GM12878 (cell line): ENCODE measurements around the gene CTSW. TPM values are rescaled to one million over a fixed set of nuclear protein-coding genes. Genes with fewer than 3 reads are reported as not detected.
A peak's percentile ranks its signal among the peaks of the same experiment; 100 is the strongest.

Experiments used
- ATAC-seq: fragments of 200-7000 bp; cut with Tn5 transposase; 3 replicates; pipeline ENCODE4 v1.9.1; 2020; ENCODE audit warnings: mild to moderate bottlenecking, moderate library complexity
- BruUV-seq: library from RNA; stranded (reverse); fragments of 400-500 nt; replicated peaks from 2 replicates; lab custom pipeline; 2021; lab: Mats Ljungman, UMichigan
- CTCF ChIA-PET: fragments of 300-600 bp; sonication (Branson Sonifier 250); formaldehyde crosslinking; extraction: SDS; loops from one replicate; lab custom pipeline; 2021; ENCODE audit warnings: inconsistent platforms; lab: Yijun Ruan, JAX
- POLR2A ChIA-PET: fragments of 350-600 bp; formaldehyde crosslinking; extraction: SDS; loops from one replicate; lab custom pipeline; 2021; ENCODE audit warnings: inconsistent platforms; lab: Charles Lee
- RAD21 ChIA-PET: fragments of 300-600 bp; sonication (Branson Sonifier 250); formaldehyde crosslinking; loops from one replicate; lab custom pipeline; 2023; ENCODE audit warnings: antibody characterized with exemption; ENCODE audit not compliant: unreplicated experiment; lab: Charles Lee
- SMC1A ChIA-PET: fragments of 300-600 bp; sonication (Branson Sonifier 250); formaldehyde crosslinking; loops from one replicate; lab custom pipeline; 2023; ENCODE audit not compliant: unreplicated experiment, uncharacterized antibody; lab: Charles Lee
- DNase-seq: peaks from one replicate; pipeline ENCODE4 v3.0.0-alpha.2; 2011; ENCODE audit warnings: low read depth, low spot score
- FAIRE-seq: peaks from 3 replicates; lab custom pipeline; 2011; peaks lifted over from hg19 to GRCh38; lab: Jason Lieb, UNC
- H2AFZ ChIP-seq: 2 replicates; pipeline ENCODE4 v1.6.0; 2011; ENCODE audit warnings: low read depth, low read length, control low read depth; ENCODE audit not compliant: control insufficient read depth
- H3K27ac ChIP-seq: 2 replicates; pipeline ENCODE4 v1.5.1; 2011; ENCODE audit warnings: control low read depth; ENCODE audit not compliant: control insufficient read depth, insufficient read depth
- H3K27me3 ChIP-seq, 2 experiments: replicated peaks in 1 of 2; 2 replicates each; pipeline versions ENCODE4 v1.6.0 to v1.6.1; 2011; ENCODE audit warnings: low read length in 1 of 2; ENCODE audit not compliant: control insufficient read depth in 2 of 2, insufficient read depth in 2 of 2
- H3K36me3 ChIP-seq, 2 experiments: 2 replicates each; pipeline ENCODE4 v1.5.1; 2011; ENCODE audit warnings: low read length in 1 of 2; ENCODE audit not compliant: control insufficient read depth in 2 of 2, insufficient read depth in 2 of 2
- H3K4me1 ChIP-seq: 2 replicates; pipeline ENCODE4 v1.6.1; 2011; ENCODE audit warnings: mild to moderate bottlenecking, low read length, moderate library complexity, mixed read lengths; ENCODE audit not compliant: control insufficient read depth, insufficient read depth
- H3K4me2 ChIP-seq: 2 replicates; pipeline ENCODE4 v1.6.0; 2011; ENCODE audit warnings: control low read depth; ENCODE audit not compliant: control insufficient read depth, insufficient read depth
- H3K4me3 ChIP-seq: fragments of 200-600 bp; sonication (generic); 2 replicates; pipeline ENCODE4 v1.5.1; 2016
- H3K79me2 ChIP-seq: 2 replicates; pipeline ENCODE4 v1.6.0; 2011; ENCODE audit warnings: low read length; ENCODE audit not compliant: control insufficient read depth, insufficient read depth
- H3K9ac ChIP-seq: 2 replicates; pipeline ENCODE4 v1.8.0; 2011; ENCODE audit warnings: low read length, control low read depth, mixed read lengths; ENCODE audit not compliant: control insufficient read depth, insufficient read depth
- H3K9me3 ChIP-seq: replicated peaks from 3 replicates; pipeline ENCODE4 v1.5.1; 2011; ENCODE audit warnings: mild to moderate bottlenecking, low read length; ENCODE audit not compliant: control insufficient read depth, insufficient read depth
- H4K20me1 ChIP-seq: 2 replicates; pipeline ENCODE4 v1.6.0; 2011; ENCODE audit not compliant: control insufficient read depth, insufficient read depth
- CTCF ChIP-seq, 3 experiments: IDR thresholded peaks in 2 of 3; conservative IDR thresholded peaks in 1 of 3; 2 replicates each; pipeline ENCODE4 v1.5.1; 2011; ENCODE audit warnings: low read depth in 3 of 3, low read length in 3 of 3, mild to moderate bottlenecking in 3 of 3, control low read depth in 2 of 3, moderate library complexity in 2 of 3, inconsistent platforms in 1 of 3, mixed read lengths in 1 of 3; ENCODE audit not compliant: control insufficient read depth in 2 of 3, insufficient read depth in 1 of 3; ENCODE audit errors: extremely low read depth in 1 of 3
- RAD21 ChIP-seq: IDR thresholded peaks from 2 replicates; pipeline ENCODE4 v1.6.1; 2011; ENCODE audit warnings: mild to moderate bottlenecking, low read depth, low read length, moderate library complexity; ENCODE audit not compliant: insufficient read depth
- ZNF384 ChIP-seq: IDR thresholded peaks from 2 replicates; pipeline ENCODE4 v1.6.1; 2012; ENCODE audit warnings: low read depth, mild to moderate bottlenecking, low read length, improper control_type of control experiment, borderline replicate concordance
- WGBS: methylation state at CpG from one replicate; pipeline ENCODE4 v1.1.6; 2016; ENCODE audit warnings: low lambda C conversion rate; ENCODE audit not compliant: insufficient replicate concordance, insufficient coverage; ENCODE audit errors: missing lambda C conversion rate; 5-methylcytosine and 5-hydroxymethylcytosine counted together
- in situ Hi-C: fragments of 300-500 bp; cut with MboI; formaldehyde crosslinking; loops from 9 replicates; pipeline ENCODE4 v1.14.3; 2018; ENCODE audit warnings: mixed read lengths
- intact Hi-C: fragments of 100-400 bp; cut with micrococcal nuclease; formaldehyde crosslinking; loops from one replicate; pipeline ENCODE4 v1.14.2; 2022; ENCODE audit not compliant: unreplicated experiment
- polyA plus RNA-seq, 11 experiments: library from polyadenylated mRNA; depleted of rRNA in 4 of 11; unstranded in 6 of 11; stranded (reverse) in 5 of 11; fragments of >200 nt; fragmentation: Nextera tagmentation in 4 of 11; fragmentation: Illumina TruSeq in 1 of 11; extraction: Ambion mirVana in 4 of 11; extraction: Trizol in 1 of 11; gene quantifications; 1 replicate in 1 of 11; 2 replicates in 10 of 11; pipeline versions ENCODE4 v1.2.1 to v1.2.3, GENCODE V29; 2011 to 2016; ENCODE audit warnings: inconsistent platforms in 2 of 11, missing spikeins in 2 of 11, low read depth in 1 of 11
- total RNA-seq, 4 experiments: library from RNA; depleted of rRNA in 3 of 4; stranded (reverse); fragments of >200 nt in 3 of 4; fragmentation: Illumina TruSeq in 1 of 4; extraction: Trizol in 1 of 4; gene quantifications; 2 replicates each; pipeline versions ENCODE4 v1.2.1 to v1.2.3, GENCODE V29; 2013 to 2021

CTSW gene
- total and polyA plus RNA-seq, 10 of the 15 experiments (the other 5 are each of a cell fraction or from before 2014, with no cell fraction given) = 0.53 to 12.0 (median 1.7) TPM

GRCh38 chr11:65931773-65932557, 52.3 kb downstream of the CTSW start:
- FAIRE-seq (no peak), DNase-seq (no peak)
- CTCF ChIA-PET = interaction anchor here (1.1 to 3.1 kb wide), 6 partner anchors 10 to 47 kb away, joined by 3 to 16 read pairs (median 8); partner anchors contain the start of genes CCDC85B and FIBP
- RAD21 ChIA-PET = interaction anchor here (1.3 to 2.2 kb wide), 2 partner anchors 12 to 47 kb away, joined by 3 to 8 read pairs; no protein-coding TSS in a partner anchor
- peaks cover 20% of the 10 kb centered on the region for H3K4me1 ChIP-seq
- H3K36me3 ChIP-seq = no peaks in the 10 kb centered on the region
- H3K79me2 ChIP-seq = no peaks in the 10 kb centered on the region
- 68% methylated on average over 13 of the region's 13 CpGs for WGBS
- SMC1A ChIA-PET = interaction anchor here (1.3 to 1.7 kb wide), 3 partner anchors 9 to 45 kb away, joined by 3 to 4 read pairs (median 3); no protein-coding TSS in a partner anchor
- no peak overlapping the region for H3K27ac ChIP-seq
- intact Hi-C loops = no loop called here
- BruUV-seq = no TSS peak
- peak overlapping the region; percentile 42 for H2AFZ ChIP-seq
- no peaks in the 10 kb centered on the region for H3K27me3 ChIP-seq
- TF ChIP-seq CTCF (IDR thresholded peaks at IDR 0.05 in 2 of 3, conservative IDR thresholded peaks at IDR 0.05 in 1 of 3; ENCODE audit: control insufficient read depth in 2 of 3, extremely low read depth in 1 of 3, insufficient read depth in 1 of 3, low read depth in 3 of 3, low read length in 3 of 3) = 0 out of 6 replicates have a peak, but pooled peaks of 1 of the 3 experiments have one; percentile 4
- TF ChIP-seq RAD21 = 0 out of 2 replicates have a peak, but pooled peaks have one; percentile 5
- TF ChIP-seq ZNF384 = no peak
- TF ChIP-seq, all 136 proteins: peak for 2
- no peak overlapping the region for H3K4me2 ChIP-seq
- POLR2A ChIA-PET = interaction anchor here (0.6 to 2.1 kb wide), 3 partner anchors 9 to 50 kb away, joined by 3 to 6 read pairs (median 5); partner anchors contain the start of gene FIBP
- H3K4me3 ChIP-seq = no peak overlapping the region
- H3K9ac ChIP-seq = no peak overlapping the region
- H4K20me1 ChIP-seq = no peaks in the 10 kb centered on the region
- in situ Hi-C loops = no loop called here
- no peak for ATAC-seq
- no peaks in the 10 kb centered on the region for H3K9me3 ChIP-seq
